IPS-15b (cell line): ENCODE results near the gene PRKACA.
A peak's percentile ranks its signal among the peaks of the same experiment; 100 is the strongest.

ENCODE experiments used
- H3K27me3 ChIP-seq: one replicate; pipeline ENCODE4 v1.6.1; 2013; ENCODE audit warnings: low read length; ENCODE audit not compliant: control insufficient read depth, insufficient read depth
- H3K36me3 ChIP-seq: one replicate; pipeline ENCODE4 v1.6.1; 2013; ENCODE audit warnings: low read length; ENCODE audit not compliant: control insufficient read depth, insufficient read depth
- H3K4me1 ChIP-seq: one replicate; pipeline ENCODE4 v1.6.1; 2013; ENCODE audit warnings: mild to moderate bottlenecking, low read length; ENCODE audit not compliant: control insufficient read depth, insufficient read depth
- H3K4me3 ChIP-seq: one replicate; pipeline ENCODE4 v1.5.1; 2013; ENCODE audit warnings: low read depth, low read length
- H3K9ac ChIP-seq: one replicate; pipeline ENCODE4 v1.6.1; 2013; ENCODE audit warnings: low read depth, mild to moderate bottlenecking, low read length
- H3K9me3 ChIP-seq: one replicate; pipeline ENCODE4 v1.6.1; 2013; ENCODE audit warnings: mild to moderate bottlenecking, low read length; ENCODE audit not compliant: control insufficient read depth, insufficient read depth

The PRKACA gene

GRCh38 chr19:14086098-14086497, 31.5 kb downstream of the PRKACA start:
- H3K27me3 ChIP-seq, result peaks cover 25% of the 10 kb centered on the region
- no peak overlapping the region for H3K9ac ChIP-seq
- H3K4me1 ChIP-seq, result peaks cover 3% of the 10 kb centered on the region
- H3K36me3 ChIP-seq, result peaks cover 2% of the 10 kb centered on the region
- H3K9me3 ChIP-seq, result no peaks in the 10 kb centered on the region
- peak overlapping the region; percentile 46 for H3K4me3 ChIP-seq

GRCh38 chr19:14085309-14085995, 32.1 kb downstream of the PRKACA start, which contains the start of gene C19orf67:
Gene C19orf67, minus strand, starts transcription at chr19:14085783. Its CDS starts 156 bp downstream, at chr19:14085627.
- peaks cover 2% of the 10 kb centered on the region for H3K36me3 ChIP-seq
- peaks cover 25% of the 10 kb centered on the region for H3K27me3 ChIP-seq
- no peak within 1 kb of the TSS for H3K9ac ChIP-seq
- H3K4me1 ChIP-seq, result peaks cover 3% of the 10 kb centered on the region
- peak within 1 kb of the TSS; percentile 46 for H3K4me3 ChIP-seq
- H3K9me3 ChIP-seq, result no peaks in the 10 kb centered on the region

- Histone ChIP-seq H3K9ac (no peak overlapping the region), H3K4me3 (no peak overlapping the region), H3K4me1 (peaks cover 3% of the 10 kb centered on the region), H3K27me3 (peaks cover 22% of the 10 kb centered on the region), H3K36me3 (no peaks in the 10 kb centered on the region), H3K9me3 (no peaks in the 10 kb centered on the region)
These were observed 34.9 kb downstream of the PRKACA start for GRCh38 chr19:14082675-14082960.

GRCh38 chr19:14081797-14082674, 35.5 kb downstream of the PRKACA start:
- peaks cover 3% of the 10 kb centered on the region for H3K4me1 ChIP-seq
- H3K9me3 ChIP-seq, result no peaks in the 10 kb centered on the region
- peaks cover 25% of the 10 kb centered on the region for H3K27me3 ChIP-seq
- H3K4me3 ChIP-seq, result peak overlapping the region; percentile 86
- H3K36me3 ChIP-seq, result no peaks in the 10 kb centered on the region
- H3K9ac ChIP-seq, result peak overlapping the region; percentile 47

- Histone ChIP-seq H3K9me3 (no peaks in the 10 kb centered on the region), H3K4me3 (peak overlapping the region; percentile 86), H3K9ac (peak overlapping the region; percentile 85), H3K4me1 (peaks cover 3% of the 10 kb centered on the region), H3K27me3 (peaks cover 22% of the 10 kb centered on the region), H3K36me3 (no peaks in the 10 kb centered on the region)
These were observed 36.4 kb downstream of the PRKACA start for GRCh38 chr19:14080887-14081796.

- H3K27me3 ChIP-seq, result peaks cover 35% of the 10 kb centered on the region
- no peaks in the 10 kb centered on the region for H3K9me3 ChIP-seq
- peaks cover 3% of the 10 kb centered on the region for H3K4me1 ChIP-seq
- no peak overlapping the region for H3K9ac ChIP-seq
- no peaks in the 10 kb centered on the region for H3K36me3 ChIP-seq
- no peak overlapping the region for H3K4me3 ChIP-seq
These were observed 39.2 kb downstream of the PRKACA start for GRCh38 chr19:14078411-14078810.

- Histone ChIP-seq H3K4me3 (peak overlapping the region; percentile 66), H3K9me3 (no peaks in the 10 kb centered on the region), H3K27me3 (peaks cover 47% of the 10 kb centered on the region), H3K4me1 (no peaks in the 10 kb centered on the region), H3K36me3 (no peaks in the 10 kb centered on the region), H3K9ac (no peak overlapping the region)
These were observed 43.4 kb downstream of the PRKACA start for GRCh38 chr19:14073925-14074838.

GRCh38 chr19:14073261-14073924, 44.2 kb downstream of the PRKACA start:
- no peaks in the 10 kb centered on the region for H3K4me1 ChIP-seq
- no peak overlapping the region for H3K9ac ChIP-seq
- H3K36me3 ChIP-seq, result no peaks in the 10 kb centered on the region
- no peaks in the 10 kb centered on the region for H3K9me3 ChIP-seq
- H3K27me3 ChIP-seq, result peaks cover 45% of the 10 kb centered on the region
- H3K4me3 ChIP-seq, result peak overlapping the region; percentile 66

- Histone ChIP-seq H3K27me3 (peaks cover 42% of the 10 kb centered on the region), H3K36me3 (no peaks in the 10 kb centered on the region), H3K4me1 (no peaks in the 10 kb centered on the region), H3K9me3 (no peaks in the 10 kb centered on the region), H3K4me3 (peak within 1 kb of the TSS; percentile 66), H3K9ac (no peak within 1 kb of the TSS)
These were observed 44.9 kb downstream of the PRKACA start, which contains the start of gene MISP3 for GRCh38 chr19:14072535-14073260. Gene MISP3, plus strand, starts transcription at chr19:14072786. Its CDS starts 524 bp downstream, at chr19:14073310.
